DND-41 (cell line): ENCODE results near the gene NOL4L.

Source experiments
- ATAC-seq: fragments of 200-7000 bp; cut with Tn5 transposase; 3 replicates; pipeline ENCODE4 v1.9.1; 2021; ENCODE audit warnings: low read depth; ENCODE audit not compliant: insufficient read depth
- DNase-seq: peaks from one replicate; pipeline ENCODE4 v3.0.0-alpha.2; 2020
- H2AFZ ChIP-seq: 2 replicates; pipeline ENCODE4 v1.6.0; 2012; ENCODE audit warnings: low read depth, low read length
- H3K27ac ChIP-seq: 2 replicates; pipeline ENCODE4 v1.5.1; 2012; ENCODE audit warnings: low read length, inconsistent platforms
- H3K27me3 ChIP-seq: fragments of 200-600 bp; sonication (generic); 2 replicates; pipeline ENCODE4 v1.6.0; 2012; ENCODE audit warnings: low read length, mild to moderate bottlenecking, inconsistent platforms; ENCODE audit not compliant: insufficient read depth, poor library complexity
- H3K36me3 ChIP-seq: 2 replicates; pipeline ENCODE4 v1.5.1; 2012; ENCODE audit warnings: low read length, inconsistent platforms; ENCODE audit not compliant: insufficient read depth
- H3K4me1 ChIP-seq: 2 replicates; pipeline ENCODE4 v1.5.1; 2012; ENCODE audit warnings: mild to moderate bottlenecking, low read length; ENCODE audit not compliant: insufficient read depth
- H3K4me2 ChIP-seq: 2 replicates; pipeline ENCODE4 v1.6.0; 2012; ENCODE audit warnings: mild to moderate bottlenecking, moderate library complexity, low read length, inconsistent platforms; ENCODE audit not compliant: insufficient read depth
- H3K4me3 ChIP-seq, 2 experiments: fragments of 200-600 bp in 1 of 2; shearing (Covaris generic) in 1 of 2; 2 replicates each; pipeline ENCODE4 v1.5.1; 2012 to 2016; ENCODE audit warnings: inconsistent platforms in 2 of 2, low read length in 2 of 2, mild to moderate bottlenecking in 2 of 2, low read depth in 1 of 2, moderate library complexity in 1 of 2
- H3K79me2 ChIP-seq: 2 replicates; pipeline ENCODE4 v1.6.0; 2012; ENCODE audit warnings: low read length, inconsistent platforms; ENCODE audit not compliant: insufficient read depth
- H3K9ac ChIP-seq: 2 replicates; pipeline ENCODE4 v1.6.0; 2012; ENCODE audit warnings: low read depth, mild to moderate bottlenecking, inconsistent platforms, low read length, moderate library complexity
- H3K9me3 ChIP-seq: 2 replicates; pipeline ENCODE4 v1.5.1; 2012; ENCODE audit warnings: low read length, moderate library complexity, mild to moderate bottlenecking, inconsistent platforms; ENCODE audit not compliant: insufficient read depth, severe bottlenecking
- H4K20me1 ChIP-seq: 2 replicates; pipeline ENCODE4 v1.6.0; 2012; ENCODE audit warnings: low read length; ENCODE audit not compliant: insufficient read depth
- CTCF ChIP-seq: IDR thresholded peaks from 2 replicates; pipeline ENCODE4 v1.5.1; 2012; ENCODE audit warnings: borderline replicate concordance, low read length, moderate library complexity, mild to moderate bottlenecking; ENCODE audit not compliant: poor library complexity, severe bottlenecking; ENCODE audit errors: extremely low read depth
- EZH2 ChIP-seq: IDR thresholded peaks from 3 replicates; pipeline ENCODE4 v1.6.1; 2012; ENCODE audit warnings: borderline replicate concordance, low read depth, mild to moderate bottlenecking, moderate library complexity, low read length, inconsistent platforms; ENCODE audit not compliant: severe bottlenecking

Gene NOL4L

GRCh38 chr20:32455171-32455900, 129.8 kb downstream of the NOL4L start:
- peaks cover 22% of the 10 kb centered on the region for H3K79me2 ChIP-seq
- peaks cover 77% of the 10 kb centered on the region for H3K36me3 ChIP-seq
- H3K4me1 ChIP-seq, result no peaks in the 10 kb centered on the region
- ATAC-seq, result no peak
- no peaks in the 10 kb centered on the region for H3K9me3 ChIP-seq
- no peaks in the 10 kb centered on the region for H3K27me3 ChIP-seq
- TF ChIP-seq CTCF (no peak), EZH2 (no peak)
- no peak overlapping the region for H3K9ac ChIP-seq
- DNase-seq, result no peak
- H3K27ac ChIP-seq, result 0 out of 2 replicates have a peak overlapping the region, but pooled peaks have one; percentile 9
- no peak overlapping the region for H2AFZ ChIP-seq
- peaks cover 71% of the 10 kb centered on the region for H4K20me1 ChIP-seq
- H3K4me2 ChIP-seq, result no peak overlapping the region
- H3K4me3 ChIP-seq, result no peak overlapping the region

- Histone ChIP-seq H3K36me3 (peaks cover 80% of the 10 kb centered on the region), H3K27me3 (no peaks in the 10 kb centered on the region), H3K4me3 (no peak overlapping the region), H3K9me3 (no peaks in the 10 kb centered on the region), H3K27ac (no peak overlapping the region), H3K79me2 (peaks cover 14% of the 10 kb centered on the region), H3K4me2 (no peak overlapping the region), H2AFZ (no peak overlapping the region), H4K20me1 (peaks cover 77% of the 10 kb centered on the region), H3K4me1 (no peaks in the 10 kb centered on the region), H3K9ac (no peak overlapping the region)
- no peak for TF ChIP-seq CTCF
- TF ChIP-seq EZH2, result no peak
- ATAC-seq, result no peak
- no peak for DNase-seq
Observed at GRCh38 chr20:32454164-32455145, 130.7 kb downstream of the NOL4L start.

GRCh38 chr20:32453467-32454163, 131.5 kb downstream of the NOL4L start:
- H3K79me2 ChIP-seq, result peaks cover 13% of the 10 kb centered on the region
- H3K36me3 ChIP-seq, result peaks cover 88% of the 10 kb centered on the region
- H4K20me1 ChIP-seq, result peaks cover 84% of the 10 kb centered on the region
- TF ChIP-seq EZH2 (no peak), CTCF (no peak)
- H3K4me2 ChIP-seq, result no peak overlapping the region
- no peaks in the 10 kb centered on the region for H3K9me3 ChIP-seq
- H2AFZ ChIP-seq, result no peak overlapping the region
- no peak overlapping the region for H3K4me3 ChIP-seq
- H3K9ac ChIP-seq, result no peak overlapping the region
- H3K27ac ChIP-seq, result no peak overlapping the region
- no peaks in the 10 kb centered on the region for H3K27me3 ChIP-seq
- ATAC-seq, result no peak
- H3K4me1 ChIP-seq, result no peaks in the 10 kb centered on the region
- no peak for DNase-seq
